ENCODE measurements around the gene NAIF1. TPM values are rescaled to one million over a fixed set of nuclear protein-coding genes. Genes with fewer than 3 reads are reported as not detected.

Gene NAIF1
- total RNA-seq, 1 experiment from 2014 or later, result 17.3 TPM

DNA sequence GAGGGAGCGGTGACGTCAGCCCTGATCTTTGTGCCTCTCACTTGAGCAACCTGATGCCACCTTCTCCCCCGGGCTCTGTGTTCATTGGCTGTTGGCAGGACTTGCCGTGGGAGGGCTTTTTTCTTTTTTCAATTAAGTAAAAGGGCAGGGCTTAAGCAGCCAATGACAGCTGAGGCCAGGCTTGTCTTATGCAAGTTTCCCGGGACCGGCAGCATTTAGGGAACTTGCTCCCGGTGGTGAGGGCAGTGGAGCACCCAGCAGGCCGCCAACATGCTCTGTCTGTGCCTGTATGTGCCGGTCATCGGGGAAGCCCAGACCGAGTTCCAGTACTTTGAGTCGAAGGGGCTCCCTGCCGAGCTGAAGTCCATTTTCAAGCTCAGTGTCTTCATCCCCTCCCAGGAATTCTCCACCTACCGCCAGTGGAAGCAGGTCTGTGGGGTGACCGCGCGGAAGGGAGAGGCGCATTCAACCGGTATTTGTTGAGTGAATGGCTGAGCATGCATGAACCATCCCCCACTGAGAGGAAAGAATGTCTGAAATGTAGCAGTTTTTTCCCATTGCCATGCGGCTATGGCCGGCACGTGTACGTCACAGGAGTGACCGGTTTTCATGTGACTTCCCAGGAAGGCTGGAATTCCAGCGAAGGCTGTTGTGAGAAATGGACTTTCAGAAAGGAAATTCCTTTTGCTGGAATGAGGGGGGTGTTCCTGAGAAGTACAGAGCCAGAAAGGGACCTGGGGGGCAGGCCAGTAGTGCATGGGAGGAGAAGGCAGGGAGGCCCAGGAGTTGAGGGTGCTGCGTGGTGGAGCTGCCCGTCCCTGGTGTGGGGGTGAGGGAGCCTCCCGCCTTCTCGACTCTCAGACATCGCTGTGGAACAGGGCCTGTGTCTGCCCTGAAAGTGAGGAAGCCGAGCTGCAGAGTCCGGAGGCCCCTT is 31.4 kb upstream of the NAIF1 start:
- TSS peak; percentile 75 for BruUV-seq (replicated peaks)

DNA sequence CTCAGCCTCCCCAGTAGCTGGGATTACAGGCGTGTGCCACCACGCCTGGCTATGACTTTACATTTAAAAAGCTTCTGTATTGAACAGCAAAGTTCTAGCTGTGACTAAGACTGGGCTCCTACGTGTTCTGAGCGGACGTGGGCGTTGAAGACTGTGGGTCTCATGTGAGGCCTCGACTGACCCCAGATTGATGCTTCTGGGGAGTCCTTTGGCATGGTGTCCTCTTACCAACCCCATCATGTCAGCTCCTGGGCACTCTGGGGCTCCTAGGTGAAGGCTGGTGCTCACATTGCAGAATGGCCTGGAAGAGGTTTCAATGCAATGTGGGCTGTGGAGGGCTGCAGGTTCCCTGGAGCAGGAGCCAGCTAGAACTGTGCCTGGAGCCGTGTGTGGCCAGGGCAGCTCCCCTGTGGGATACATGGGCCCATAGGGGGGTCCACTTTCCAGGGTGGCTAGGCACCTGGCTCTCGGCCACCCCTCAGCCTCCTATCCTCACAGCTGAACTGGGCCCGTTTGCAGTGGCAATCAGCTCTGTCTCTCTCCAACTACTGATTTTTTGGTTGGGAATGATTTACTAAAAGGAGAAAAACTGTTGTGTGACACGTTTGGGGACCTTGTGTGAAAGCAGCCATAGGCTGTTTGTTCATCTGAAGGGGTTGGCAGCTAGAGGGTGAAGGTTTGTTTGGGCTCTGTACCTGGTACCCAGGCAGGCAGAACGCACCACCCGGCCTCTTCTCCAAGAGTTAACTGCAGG is 30.6 kb upstream of the NAIF1 start:
- Histone ChIP-seq H3K36me3 (ENCODE audit: low read depth) (no peaks in the 10 kb centered on the region), H3F3A (ENCODE audit: insufficient read depth, low read depth) (peaks cover 41% of the 10 kb centered on the region), H3K27me3 (ENCODE audit: insufficient read depth, low read depth) (no peaks in the 10 kb centered on the region), H3K4me1 (replicated peaks; ENCODE audit: insufficient read depth) (peaks cover 41% of the 10 kb centered on the region), H3K27ac (peak overlapping the region; percentile 82), H3K9me2 (ENCODE audit: insufficient read depth) (no peaks in the 10 kb centered on the region), H3K9me3 (ENCODE audit: insufficient read depth, low read depth) (no peaks in the 10 kb centered on the region), H3K4me3 (no peak overlapping the region), H3K4me2 (peak overlapping the region; percentile 98), H3K79me2 (ENCODE audit: low read depth) (peaks cover 54% of the 10 kb centered on the region), H2AFZ (no peak overlapping the region), H4K20me1 (ENCODE audit: insufficient read depth) (peaks cover 9% of the 10 kb centered on the region; the same call in 1 of the 2 replicates)
- DNase-seq, result no peak
- TF ChIP-seq EZH2 (IDR thresholded peaks at IDR 0.05; ENCODE audit: low read depth), result no peak
- TF ChIP-seq, protein P1, sequence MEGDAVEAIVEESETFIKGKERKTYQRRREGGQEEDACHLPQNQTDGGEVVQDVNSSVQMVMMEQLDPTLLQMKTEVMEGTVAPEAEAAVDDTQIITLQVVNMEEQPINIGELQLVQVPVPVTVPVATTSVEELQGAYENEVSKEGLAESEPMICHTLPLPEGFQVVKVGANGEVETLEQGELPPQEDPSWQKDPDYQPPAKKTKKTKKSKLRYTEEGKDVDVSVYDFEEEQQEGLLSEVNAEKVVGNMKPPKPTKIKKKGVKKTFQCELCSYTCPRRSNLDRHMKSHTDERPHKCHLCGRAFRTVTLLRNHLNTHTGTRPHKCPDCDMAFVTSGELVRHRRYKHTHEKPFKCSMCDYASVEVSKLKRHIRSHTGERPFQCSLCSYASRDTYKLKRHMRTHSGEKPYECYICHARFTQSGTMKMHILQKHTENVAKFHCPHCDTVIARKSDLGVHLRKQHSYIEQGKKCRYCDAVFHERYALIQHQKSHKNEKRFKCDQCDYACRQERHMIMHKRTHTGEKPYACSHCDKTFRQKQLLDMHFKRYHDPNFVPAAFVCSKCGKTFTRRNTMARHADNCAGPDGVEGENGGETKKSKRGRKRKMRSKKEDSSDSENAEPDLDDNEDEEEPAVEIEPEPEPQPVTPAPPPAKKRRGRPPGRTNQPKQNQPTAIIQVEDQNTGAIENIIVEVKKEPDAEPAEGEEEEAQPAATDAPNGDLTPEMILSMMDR (conservative IDR thresholded peaks at IDR 0.05), result no peak
- ChIA-PET CTCF (interaction anchor here (0.5 to 1.2 kb wide), 4 partner anchors 9 to 398 kb away, joined by 3 to 5 read pairs (median 3); partner anchors contain the start of gene NAIF1), POLR2A (ENCODE audit: unreplicated experiment) (interaction anchor here (0.8 to 0.9 kb wide), 2 partner anchors 123 to 577 kb away, joined by 4 to 8 read pairs; no protein-coding TSS in a partner anchor)
- intact Hi-C loops (cut with micrococcal nuclease; ENCODE audit: unreplicated experiment), result loop anchor here (2.0 to 5.0 kb wide), 4 partner anchors 19 to 161 kb away; partner anchors contain the start of genes DPM2 and SLC25A25
- TSS peak; percentile 21 for BruUV-seq (replicated peaks)

More for the DNA sequence above, 31.4 kb upstream of the NAIF1 start:
- Histone ChIP-seq H3K27ac (peak overlapping the region; percentile 82), H3K9me3 (ENCODE audit: insufficient read depth, low read depth) (no peaks in the 10 kb centered on the region), H2AFZ (0 out of 2 replicates have a peak overlapping the region, but pooled peaks have one; percentile 31), H3K4me3 (peak overlapping the region; percentile 56), H4K20me1 (ENCODE audit: insufficient read depth) (peaks cover 9% of the 10 kb centered on the region; the same call in 1 of the 2 replicates), H3K79me2 (ENCODE audit: low read depth) (peaks cover 51% of the 10 kb centered on the region), H3K4me2 (peak overlapping the region; percentile 98), H3K27me3 (ENCODE audit: insufficient read depth, low read depth) (no peaks in the 10 kb centered on the region), H3F3A (ENCODE audit: insufficient read depth, low read depth) (peaks cover 33% of the 10 kb centered on the region), H3K4me1 (replicated peaks; ENCODE audit: insufficient read depth) (peaks cover 38% of the 10 kb centered on the region), H3K36me3 (ENCODE audit: low read depth) (no peaks in the 10 kb centered on the region), H3K9me2 (ENCODE audit: insufficient read depth) (no peaks in the 10 kb centered on the region)
- ChIA-PET POLR2A (ENCODE audit: unreplicated experiment) (interaction anchor here (0.7 to 0.9 kb wide), 3 partner anchors 124 to 1113 kb away, joined by 3 to 8 read pairs (median 4); no protein-coding TSS in a partner anchor), CTCF (interaction anchor here (1.0 to 1.2 kb wide), 3 partner anchors 10 to 31 kb away, joined by 3 to 5 read pairs (median 3); partner anchors contain the start of gene NAIF1)
- DNase-seq, result peak; percentile 95 to 97
- intact Hi-C loops (cut with micrococcal nuclease; ENCODE audit: unreplicated experiment), result loop anchor here (2.0 to 5.0 kb wide), 4 partner anchors 20 to 162 kb away; partner anchors contain the start of genes DPM2 and SLC25A25
- TF ChIP-seq, protein P1 (conservative IDR thresholded peaks at IDR 0.05), result no peak
- TF ChIP-seq EZH2 (IDR thresholded peaks at IDR 0.05; ENCODE audit: low read depth), result no peak
